Left forelimb (tissue), 1 donor: ENCODE data around the gene TPCN2.
"Not testable (repeated sequence)": the region's sequence is repeated elsewhere in the genome, so short reads cannot be mapped to it uniquely, and the experiment has no call there.

Experiments used
- DNase-seq: peaks from one replicate; pipeline ENCODE4 v3.0.0-alpha.2; 2018; ENCODE audit warnings: low spot score

The TPCN2 gene

GRCh38 chr11:69129647-69130046, 80.9 kb downstream of the TPCN2 start:
- DNase-seq, result peak; percentile 42

GRCh38 chr11:69130654-69131053, 81.9 kb downstream of the TPCN2 start:
- DNase-seq, result peak; percentile 30

GRCh38 chr11:69131121-69131566, 82.4 kb downstream of the TPCN2 start:
- DNase-seq, result no peak

GRCh38 chr11:69131644-69132300, 83.0 kb downstream of the TPCN2 start:
- peak; percentile 72 for DNase-seq

- DNase-seq, result peak; percentile 37
Observed at GRCh38 chr11:69132301-69132670, 83.6 kb downstream of the TPCN2 start.

- no peak for DNase-seq
Observed at GRCh38 chr11:69133251-69133650, 84.5 kb downstream of the TPCN2 start.

GRCh38 chr11:69134182-69134581, 85.5 kb downstream of the TPCN2 start:
- DNase-seq, result not testable (repeated sequence)

GRCh38 chr11:69134957-69135356, 86.2 kb downstream of the TPCN2 start:
- peak; percentile 40 for DNase-seq

GRCh38 chr11:69135420-69136363, 87.0 kb downstream of the TPCN2 start:
- peak; percentile 34 for DNase-seq

- DNase-seq, result no peak
Observed at GRCh38 chr11:69136471-69136870, 87.7 kb downstream of the TPCN2 start.

- DNase-seq, result peak; percentile 47
Observed at GRCh38 chr11:69137151-69137844, 88.6 kb downstream of the TPCN2 start.

- peak; percentile 17 for DNase-seq
Observed at GRCh38 chr11:69138265-69138664, 89.5 kb downstream of the TPCN2 start.

- not testable (repeated sequence) for DNase-seq
Observed at GRCh38 chr11:69140161-69140560, 91.4 kb downstream of the TPCN2 start.

- peak; percentile 12 for DNase-seq
Observed at GRCh38 chr11:69140635-69141034, 91.9 kb downstream of the TPCN2 start.

GRCh38 chr11:69141742-69142141, 93.0 kb downstream of the TPCN2 start:
- DNase-seq, result peak; percentile 26

GRCh38 chr11:69142895-69143294, 94.2 kb downstream of the TPCN2 start:
- no peak for DNase-seq

- no peak for DNase-seq
Observed at GRCh38 chr11:69144316-69145049, 95.8 kb downstream of the TPCN2 start.

- DNase-seq, result no peak
Observed at GRCh38 chr11:69145050-69145380, 96.3 kb downstream of the TPCN2 start.

GRCh38 chr11:69148377-69148762, 99.6 kb downstream of the TPCN2 start:
- no peak for DNase-seq

GRCh38 chr11:69148806-69149205, 100.1 kb downstream of the TPCN2 start:
- DNase-seq, result no peak

GRCh38 chr11:69149338-69150045, 100.8 kb downstream of the TPCN2 start:
- DNase-seq, result not testable (repeated sequence)
